H1 (cell line): ENCODE data around the gene ATOH7.

Source experiments
- BRCA1 ChIP-seq: IDR thresholded peaks from 2 replicates; pipeline ENCODE4 v1.6.1; 2012; ENCODE audit warnings: low read depth, low read length, improper control_type of control experiment
- CREB1 ChIP-seq: IDR thresholded peaks from 2 replicates; pipeline ENCODE4 v1.6.1; 2012; ENCODE audit warnings: inconsistent platforms
- EZH2 ChIP-seq: fragments of 200-600 bp; sonication (generic); IDR thresholded peaks from 2 replicates; pipeline ENCODE4 v1.7.1; 2012; ENCODE audit warnings: low read depth, mild to moderate bottlenecking, moderate library complexity, low read length, inconsistent platforms; ENCODE audit not compliant: severe bottlenecking
- HDAC6 ChIP-seq: IDR thresholded peaks from one replicate; pipeline ENCODE4 v1.7.1; 2012; ENCODE audit warnings: low read depth, mild to moderate bottlenecking, inconsistent platforms, low read length, moderate library complexity
- MAFK ChIP-seq: IDR thresholded peaks from 2 replicates; pipeline ENCODE4 v1.6.1; 2012; ENCODE audit warnings: low read depth, mild to moderate bottlenecking, improper control_type of control experiment, low read length
- POLR2A ChIP-seq, 2 experiments: IDR thresholded peaks; 1 replicate in 1 of 2; 2 replicates in 1 of 2; pipeline ENCODE4 v1.6.1; 2011; ENCODE audit warnings: low read depth in 2 of 2, low read length in 2 of 2, mild to moderate bottlenecking in 2 of 2; ENCODE audit errors: control extremely low read depth in 1 of 2
- POLR2AphosphoS5 ChIP-seq: IDR thresholded peaks from 2 replicates; pipeline ENCODE4 v1.6.1; 2011; ENCODE audit warnings: low read depth, low read length
- SIN3A ChIP-seq, 2 experiments: IDR thresholded peaks in 1 of 2; conservative IDR thresholded peaks in 1 of 2; 2 replicates each; pipeline ENCODE4 v1.6.1; 2011 to 2012; ENCODE audit warnings: low read length in 2 of 2, improper control_type of control experiment in 1 of 2, low read depth in 1 of 2, mild to moderate bottlenecking in 1 of 2
- TAF1 ChIP-seq: IDR thresholded peaks from 2 replicates; pipeline ENCODE4 v1.6.1; 2011; ENCODE audit warnings: mild to moderate bottlenecking, low read depth, low read length
- TBP ChIP-seq: IDR thresholded peaks from 2 replicates; pipeline ENCODE4 v1.6.1; 2011; ENCODE audit warnings: low read depth, low read length, improper control_type of control experiment
- TEAD4 ChIP-seq: IDR thresholded peaks from 2 replicates; pipeline ENCODE4 v1.6.1; 2012; ENCODE audit warnings: low read depth, low read length, inconsistent platforms, mixed read lengths
- ZNF274 ChIP-seq: IDR thresholded peaks from 2 replicates; pipeline ENCODE4 v1.7.0; 2012; ENCODE audit warnings: low read length, borderline replicate concordance; ENCODE audit errors: extremely low read depth
- TF ChIP-seq, protein P1 (sequence below), 3 experiments: IDR thresholded peaks; 1 replicate in 2 of 3; 2 replicates in 1 of 3; pipeline versions ENCODE4 v1.5.1 to v1.6.1; 2011; ENCODE audit warnings: low read length in 3 of 3, mild to moderate bottlenecking in 3 of 3, inconsistent platforms in 2 of 3, low read depth in 1 of 3, moderate library complexity in 1 of 3; ENCODE audit not compliant: insufficient read depth in 1 of 3; ENCODE audit errors: control extremely low read depth in 1 of 3
- TF ChIP-seq, protein P2 (sequence below): IDR thresholded peaks from 2 replicates; pipeline ENCODE4 v1.6.1; 2012; ENCODE audit warnings: inconsistent platforms

DNA sequence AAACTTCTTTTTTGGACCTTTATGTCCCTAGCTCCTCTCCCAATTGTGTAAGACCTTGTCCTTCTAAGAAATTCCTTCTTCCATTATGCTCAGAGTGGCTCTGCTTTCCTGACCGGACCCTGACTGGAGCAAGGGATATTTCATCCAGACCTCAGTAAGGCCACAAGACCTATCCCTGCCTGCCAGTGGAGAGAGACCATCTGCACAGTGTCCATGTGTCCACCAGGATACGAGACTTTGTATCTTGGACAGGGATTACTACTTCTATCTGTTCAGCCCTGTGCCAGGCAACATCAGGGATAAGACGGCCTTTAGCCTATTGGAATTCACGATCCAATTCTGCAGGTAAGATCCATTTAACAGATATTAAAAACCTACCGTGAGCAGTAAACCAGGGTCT is 7.2 kb upstream of the ATOH7 start:
- TF ChIP-seq, protein P1, sequence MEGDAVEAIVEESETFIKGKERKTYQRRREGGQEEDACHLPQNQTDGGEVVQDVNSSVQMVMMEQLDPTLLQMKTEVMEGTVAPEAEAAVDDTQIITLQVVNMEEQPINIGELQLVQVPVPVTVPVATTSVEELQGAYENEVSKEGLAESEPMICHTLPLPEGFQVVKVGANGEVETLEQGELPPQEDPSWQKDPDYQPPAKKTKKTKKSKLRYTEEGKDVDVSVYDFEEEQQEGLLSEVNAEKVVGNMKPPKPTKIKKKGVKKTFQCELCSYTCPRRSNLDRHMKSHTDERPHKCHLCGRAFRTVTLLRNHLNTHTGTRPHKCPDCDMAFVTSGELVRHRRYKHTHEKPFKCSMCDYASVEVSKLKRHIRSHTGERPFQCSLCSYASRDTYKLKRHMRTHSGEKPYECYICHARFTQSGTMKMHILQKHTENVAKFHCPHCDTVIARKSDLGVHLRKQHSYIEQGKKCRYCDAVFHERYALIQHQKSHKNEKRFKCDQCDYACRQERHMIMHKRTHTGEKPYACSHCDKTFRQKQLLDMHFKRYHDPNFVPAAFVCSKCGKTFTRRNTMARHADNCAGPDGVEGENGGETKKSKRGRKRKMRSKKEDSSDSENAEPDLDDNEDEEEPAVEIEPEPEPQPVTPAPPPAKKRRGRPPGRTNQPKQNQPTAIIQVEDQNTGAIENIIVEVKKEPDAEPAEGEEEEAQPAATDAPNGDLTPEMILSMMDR (IDR thresholded peaks at IDR 0.05; ENCODE audit: control extremely low read depth in 1 of 3, insufficient read depth in 1 of 3, low read depth in 1 of 3, low read length in 3 of 3): no peak
- no peak for TF ChIP-seq POLR2AphosphoS5
- TF ChIP-seq MAFK: no peak
- no peak for TF ChIP-seq BRCA1
- TF ChIP-seq TBP: no peak
- TF ChIP-seq HDAC6: no peak
- no peak for TF ChIP-seq ZNF274
- no peak for TF ChIP-seq POLR2A (IDR thresholded peaks at IDR 0.05; ENCODE audit: control extremely low read depth in 1 of 2, low read depth in 2 of 2, low read length in 2 of 2)
- TF ChIP-seq TEAD4: no peak
- TF ChIP-seq, protein P2, sequence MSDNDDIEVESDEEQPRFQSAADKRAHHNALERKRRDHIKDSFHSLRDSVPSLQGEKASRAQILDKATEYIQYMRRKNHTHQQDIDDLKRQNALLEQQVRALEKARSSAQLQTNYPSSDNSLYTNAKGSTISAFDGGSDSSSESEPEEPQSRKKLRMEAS: no peak
- no peak for TF ChIP-seq TAF1
- no peak for TF ChIP-seq EZH2
- TF ChIP-seq SIN3A (conservative IDR thresholded peaks at IDR 0.05 in 1 of 2, IDR thresholded peaks at IDR 0.05 in 1 of 2; ENCODE audit: low read depth in 1 of 2, low read length in 2 of 2): no peak
- no peak for TF ChIP-seq CREB1
